Measurements from ENCODE around the gene RBM28.

Gene RBM28

DNA sequence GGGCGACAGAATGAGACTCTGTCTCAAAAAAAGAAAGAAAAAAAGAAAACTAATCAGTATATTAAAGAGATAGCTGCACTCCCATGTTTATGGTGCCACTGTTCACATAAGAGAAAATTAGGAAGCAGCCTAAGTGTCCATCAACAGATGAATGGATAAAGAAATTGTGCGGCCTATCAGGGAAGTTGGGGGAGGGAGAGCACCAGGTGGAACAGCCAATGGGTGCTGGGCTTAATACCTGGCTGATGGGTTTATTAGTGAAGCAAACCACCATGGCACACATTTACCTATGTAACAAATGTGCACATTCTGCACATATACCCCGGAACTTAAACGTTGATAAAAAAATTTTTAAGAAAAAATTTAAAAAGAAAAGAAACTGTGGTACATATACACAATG lies 26.8 kb upstream of the RBM28 start:
- H3K4me3 ChIP-seq (ENCODE audit: low read depth, low read length) = no peak overlapping the region
- TF ChIP-seq CTCF (IDR thresholded peaks at IDR 0.05; ENCODE audit: low read depth, low read length) = no peak

DNA sequence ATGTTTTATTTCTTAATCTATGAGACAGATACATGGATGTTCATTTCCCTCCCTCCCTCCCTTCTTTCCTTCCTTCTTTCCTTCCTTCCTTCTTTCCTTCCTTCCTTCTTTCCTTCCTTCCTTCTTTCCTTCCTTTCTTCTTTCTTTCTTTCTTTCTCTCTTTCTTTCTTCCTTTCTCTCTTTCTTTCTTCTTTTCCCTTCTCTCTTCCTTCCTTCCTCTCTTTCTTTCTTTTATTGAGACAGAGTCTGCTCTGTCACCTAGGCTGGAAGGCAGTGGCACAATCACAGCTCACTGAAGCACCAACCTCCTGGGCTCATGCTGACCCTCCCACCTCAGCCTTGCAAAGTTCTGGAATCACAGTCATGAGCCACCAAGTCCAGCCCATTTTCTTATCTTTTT lies 23.3 kb upstream of the RBM28 start:
- no peak overlapping the region for H3K4me3 ChIP-seq (ENCODE audit: low read depth, low read length)
- no peak for TF ChIP-seq CTCF (IDR thresholded peaks at IDR 0.05; ENCODE audit: low read depth, low read length)

DNA sequence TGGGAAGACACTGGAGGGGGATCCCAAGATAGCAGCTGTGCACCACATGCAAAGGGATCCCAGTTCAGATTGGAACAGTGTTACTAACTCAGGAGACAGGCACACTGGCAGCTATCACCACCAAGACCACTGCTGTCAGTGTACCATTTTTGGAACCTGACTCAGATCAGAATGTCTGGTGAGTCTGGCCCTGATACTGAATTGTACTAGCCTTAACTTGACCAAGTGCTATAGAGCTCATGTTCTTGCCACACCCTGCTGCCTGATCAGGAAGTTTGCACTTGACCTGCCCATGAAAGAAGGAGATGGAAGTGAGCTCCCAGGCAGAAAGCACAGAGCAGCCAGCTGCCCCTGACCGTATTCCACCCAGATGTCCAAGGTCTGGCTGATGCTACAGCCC lies 22.6 kb upstream of the RBM28 start:
- no peak overlapping the region for H3K4me3 ChIP-seq (ENCODE audit: low read depth, low read length)
- TF ChIP-seq CTCF (IDR thresholded peaks at IDR 0.05; ENCODE audit: low read depth, low read length) = no peak

GRCh38 chr7:128365432-128365831 lies 21.7 kb upstream of the RBM28 start:
- TF ChIP-seq CTCF (IDR thresholded peaks at IDR 0.05; ENCODE audit: low read depth, low read length) = no peak
- H3K4me3 ChIP-seq (ENCODE audit: low read depth, low read length) = no peak overlapping the region

DNA sequence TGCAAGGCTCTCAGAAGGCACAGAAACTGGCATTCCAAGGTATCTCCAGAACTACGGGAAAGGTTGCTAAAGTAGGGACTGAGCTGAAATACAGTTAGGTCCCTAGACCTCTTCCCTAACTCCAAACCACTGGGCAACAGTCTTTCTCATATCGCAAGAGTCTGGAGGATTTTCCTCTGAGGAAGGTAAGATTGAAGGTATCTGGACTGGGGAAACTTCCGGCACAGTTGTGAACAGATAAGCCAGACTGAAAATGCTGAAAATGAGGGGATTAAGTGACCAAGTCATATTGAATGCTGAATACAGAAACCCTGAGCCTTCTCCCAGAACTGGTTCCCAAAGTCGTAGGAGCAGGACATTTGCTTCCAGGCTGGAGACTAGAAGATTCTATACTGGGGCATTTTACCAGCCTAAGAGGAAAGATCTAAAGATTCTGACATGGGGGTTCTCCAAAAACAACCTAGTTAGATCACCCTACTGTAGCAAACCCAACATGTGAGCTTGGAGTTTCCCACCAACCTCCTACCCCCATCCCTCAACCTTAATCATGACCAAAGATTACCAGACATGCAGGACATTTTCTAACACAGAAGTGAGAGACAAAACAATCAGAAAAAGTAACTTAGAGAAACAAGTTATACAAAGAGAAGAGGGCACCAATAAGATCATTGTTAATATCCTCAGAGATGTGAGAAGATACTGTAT lies 20.6 kb upstream of the RBM28 start:
- no peak overlapping the region for H3K4me3 ChIP-seq (ENCODE audit: low read depth, low read length)
- no peak for TF ChIP-seq CTCF (IDR thresholded peaks at IDR 0.05; ENCODE audit: low read depth, low read length)

GRCh38 chr7:128363261-128363721 lies 19.6 kb upstream of the RBM28 start:
- TF ChIP-seq CTCF (IDR thresholded peaks at IDR 0.05; ENCODE audit: low read depth, low read length) = no peak
- no peak overlapping the region for H3K4me3 ChIP-seq (ENCODE audit: low read depth, low read length)

- no peak for TF ChIP-seq CTCF (IDR thresholded peaks at IDR 0.05; ENCODE audit: low read depth, low read length)
Observed at GRCh38 chr7:128362670-128363069, 19.0 kb upstream of the RBM28 start.

More at GRCh38 chr7:128362670-128363069, 19.0 kb upstream of the RBM28 start:
- no peak overlapping the region for H3K4me3 ChIP-seq (ENCODE audit: low read depth, low read length)

Measured in WI38 (cell line).